ENCODE results near the gene BAK1.
"Not testable (repeated sequence)": the region's sequence is repeated elsewhere in the genome, so short reads cannot be mapped to it uniquely, and the experiment has no call there.

Gene BAK1

GRCh38 chr6:33607784-33608161, 27.7 kb upstream of the BAK1 start:
- Histone ChIP-seq H2AFZ (ENCODE audit: low read length, unreplicated experiment) (no peak overlapping the region), H3K27ac (ENCODE audit: low read depth, low read length) (no peak overlapping the region), H3K36me3 (ENCODE audit: insufficient read depth, low read length) (no peaks in the 10 kb centered on the region), H3K4me1 (ENCODE audit: control insufficient read depth, insufficient read depth, low read length, unreplicated experiment) (peaks cover 33% of the 10 kb centered on the region), H3K4me3 (ENCODE audit: low read depth, low read length) (no peak overlapping the region), H3K79me2 (ENCODE audit: control insufficient read depth, insufficient read depth, low read length, unreplicated experiment) (no peaks in the 10 kb centered on the region), H3K27me3 (ENCODE audit: insufficient read depth, low read length) (no peaks in the 10 kb centered on the region)

GRCh38 chr6:33607126-33607783, 27.2 kb upstream of the BAK1 start:
- Histone ChIP-seq H2AFZ (ENCODE audit: low read length, unreplicated experiment) (no peak overlapping the region), H3K27ac (ENCODE audit: low read depth, low read length) (no peak overlapping the region), H3K36me3 (ENCODE audit: insufficient read depth, low read length) (no peaks in the 10 kb centered on the region), H3K79me2 (ENCODE audit: control insufficient read depth, insufficient read depth, low read length, unreplicated experiment) (no peaks in the 10 kb centered on the region), H3K27me3 (ENCODE audit: insufficient read depth, low read length) (no peaks in the 10 kb centered on the region), H3K4me1 (ENCODE audit: control insufficient read depth, insufficient read depth, low read length, unreplicated experiment) (peaks cover 33% of the 10 kb centered on the region), H3K4me3 (ENCODE audit: low read depth, low read length) (no peak overlapping the region)

GRCh38 chr6:33606642-33607041, 26.6 kb upstream of the BAK1 start:
- peaks cover 33% of the 10 kb centered on the region for H3K4me1 ChIP-seq (ENCODE audit: control insufficient read depth, insufficient read depth, low read length, unreplicated experiment)
- H3K27me3 ChIP-seq (ENCODE audit: insufficient read depth, low read length): no peaks in the 10 kb centered on the region
- no peak overlapping the region for H3K4me3 ChIP-seq (ENCODE audit: low read depth, low read length)
- H3K36me3 ChIP-seq (ENCODE audit: insufficient read depth, low read length): no peaks in the 10 kb centered on the region
- no peaks in the 10 kb centered on the region for H3K79me2 ChIP-seq (ENCODE audit: control insufficient read depth, insufficient read depth, low read length, unreplicated experiment)
- H2AFZ ChIP-seq (ENCODE audit: low read length, unreplicated experiment): no peak overlapping the region
- no peak overlapping the region for H3K27ac ChIP-seq (ENCODE audit: low read depth, low read length)

- H3K27me3 ChIP-seq (ENCODE audit: insufficient read depth, low read length): no peaks in the 10 kb centered on the region
- H3K4me1 ChIP-seq (ENCODE audit: control insufficient read depth, insufficient read depth, low read length, unreplicated experiment): peaks cover 24% of the 10 kb centered on the region
- no peak overlapping the region for H2AFZ ChIP-seq (ENCODE audit: low read length, unreplicated experiment)
- no peaks in the 10 kb centered on the region for H3K79me2 ChIP-seq (ENCODE audit: control insufficient read depth, insufficient read depth, low read length, unreplicated experiment)
- H3K36me3 ChIP-seq (ENCODE audit: insufficient read depth, low read length): no peaks in the 10 kb centered on the region
- no peak overlapping the region for H3K4me3 ChIP-seq (ENCODE audit: low read depth, low read length)
- no peak overlapping the region for H3K27ac ChIP-seq (ENCODE audit: low read depth, low read length)
These were observed 25.1 kb upstream of the BAK1 start for GRCh38 chr6:33604941-33605854.

- peaks cover 6% of the 10 kb centered on the region for H3K4me1 ChIP-seq (ENCODE audit: control insufficient read depth, insufficient read depth, low read length, unreplicated experiment)
- no peaks in the 10 kb centered on the region for H3K27me3 ChIP-seq (ENCODE audit: insufficient read depth, low read length)
These were observed 22.1 kb upstream of the BAK1 start for GRCh38 chr6:33602180-33602579.

GRCh38 chr6:33600761-33601160, 20.7 kb upstream of the BAK1 start:
- Histone ChIP-seq H3K79me2 (ENCODE audit: control insufficient read depth, insufficient read depth, low read length, unreplicated experiment) (no peaks in the 10 kb centered on the region), H3K4me1 (ENCODE audit: control insufficient read depth, insufficient read depth, low read length, unreplicated experiment) (peaks cover 6% of the 10 kb centered on the region), H3K36me3 (ENCODE audit: insufficient read depth, low read length) (no peaks in the 10 kb centered on the region), H3K4me3 (ENCODE audit: low read depth, low read length) (no peak overlapping the region), H2AFZ (ENCODE audit: low read length, unreplicated experiment) (no peak overlapping the region), H3K27ac (ENCODE audit: low read depth, low read length) (no peak overlapping the region), H3K27me3 (ENCODE audit: insufficient read depth, low read length) (no peaks in the 10 kb centered on the region)

More at GRCh38 chr6:33602180-33602579, 22.1 kb upstream of the BAK1 start:
- H2AFZ ChIP-seq (ENCODE audit: low read length, unreplicated experiment): no peak overlapping the region
- no peak overlapping the region for H3K4me3 ChIP-seq (ENCODE audit: low read depth, low read length)
- H3K27ac ChIP-seq (ENCODE audit: low read depth, low read length): no peak overlapping the region
- H3K36me3 ChIP-seq (ENCODE audit: insufficient read depth, low read length): no peaks in the 10 kb centered on the region
- no peaks in the 10 kb centered on the region for H3K79me2 ChIP-seq (ENCODE audit: control insufficient read depth, insufficient read depth, low read length, unreplicated experiment)

- Histone ChIP-seq H3K36me3 (ENCODE audit: insufficient read depth, low read length) (no peaks in the 10 kb centered on the region), H3K4me3 (ENCODE audit: low read depth, low read length) (no peak overlapping the region), H2AFZ (ENCODE audit: low read length, unreplicated experiment) (no peak overlapping the region)
These were observed 19.4 kb upstream of the BAK1 start for GRCh38 chr6:33599413-33599938.

GRCh38 chr6:33597551-33598322, 17.7 kb upstream of the BAK1 start:
- no peaks in the 10 kb centered on the region for H3K79me2 ChIP-seq (ENCODE audit: control insufficient read depth, insufficient read depth, low read length, unreplicated experiment)
- no peak overlapping the region for H3K27ac ChIP-seq (ENCODE audit: low read depth, low read length)
- H3K4me1 ChIP-seq (ENCODE audit: control insufficient read depth, insufficient read depth, low read length, unreplicated experiment): peaks cover 14% of the 10 kb centered on the region
- no peak overlapping the region for H2AFZ ChIP-seq (ENCODE audit: low read length, unreplicated experiment)
- no peaks in the 10 kb centered on the region for H3K27me3 ChIP-seq (ENCODE audit: insufficient read depth, low read length)
- H3K36me3 ChIP-seq (ENCODE audit: insufficient read depth, low read length): no peaks in the 10 kb centered on the region
- no peak overlapping the region for H3K4me3 ChIP-seq (ENCODE audit: low read depth, low read length)

More at GRCh38 chr6:33599413-33599938, 19.4 kb upstream of the BAK1 start:
- H3K27me3 ChIP-seq (ENCODE audit: insufficient read depth, low read length): no peaks in the 10 kb centered on the region
- H3K4me1 ChIP-seq (ENCODE audit: control insufficient read depth, insufficient read depth, low read length, unreplicated experiment): peaks cover 14% of the 10 kb centered on the region
- H3K27ac ChIP-seq (ENCODE audit: low read depth, low read length): no peak overlapping the region
- no peaks in the 10 kb centered on the region for H3K79me2 ChIP-seq (ENCODE audit: control insufficient read depth, insufficient read depth, low read length, unreplicated experiment)

GRCh38 chr6:33596894-33597293, 16.8 kb upstream of the BAK1 start:
- H3K4me3 ChIP-seq (ENCODE audit: low read depth, low read length); H3K27ac ChIP-seq (ENCODE audit: low read depth, low read length); H2AFZ ChIP-seq (ENCODE audit: low read length, unreplicated experiment); H3K27me3 ChIP-seq (ENCODE audit: insufficient read depth, low read length); H3K36me3 ChIP-seq (ENCODE audit: insufficient read depth, low read length); H3K79me2 ChIP-seq (ENCODE audit: control insufficient read depth, insufficient read depth, low read length, unreplicated experiment): not testable (repeated sequence)
- H3K4me1 ChIP-seq (ENCODE audit: control insufficient read depth, insufficient read depth, low read length, unreplicated experiment): peaks cover 14% of the 10 kb centered on the region

- H3K27ac ChIP-seq (ENCODE audit: low read depth, low read length): peak overlapping the region; percentile 37; the same call in 1 of the 2 replicates
- no peak overlapping the region for H3K4me3 ChIP-seq (ENCODE audit: low read depth, low read length)
- peaks cover 24% of the 10 kb centered on the region for H3K4me1 ChIP-seq (ENCODE audit: control insufficient read depth, insufficient read depth, low read length, unreplicated experiment)
- no peak overlapping the region for H2AFZ ChIP-seq (ENCODE audit: low read length, unreplicated experiment)
- H3K36me3 ChIP-seq (ENCODE audit: insufficient read depth, low read length): no peaks in the 10 kb centered on the region
- H3K79me2 ChIP-seq (ENCODE audit: control insufficient read depth, insufficient read depth, low read length, unreplicated experiment): no peaks in the 10 kb centered on the region
- H3K27me3 ChIP-seq (ENCODE audit: insufficient read depth, low read length): no peaks in the 10 kb centered on the region
These were observed 15.1 kb upstream of the BAK1 start for GRCh38 chr6:33595001-33595846.
